Measurements from ENCODE around the gene IARS2.

GRCh38 chr1:220164517-220164916 is 70.6 kb downstream of the IARS2 start:
- TF ChIP-seq CTCF (IDR thresholded peaks at IDR 0.05) (no peak), EP300 (IDR thresholded peaks at IDR 0.05) (no peak)
